GOT3 (cell line): ENCODE results near the gene PRRG2.

Experiments used
- DNase-seq: peaks from one replicate; lab custom pipeline; 2025; ENCODE audit warnings: mixed read lengths; lab: John Stamatoyannopoulos, UW

The PRRG2 gene

GRCh38 chr19:49640113-49640898, 59.2 kb downstream of the PRRG2 start, which contains the start of gene RRAS:
Gene RRAS (minus strand): TSS chr19:49640143. CDS start chr19:49640098, 45 bp downstream.
- DNase-seq: peak; percentile 100
